Activated CD8-positive, alpha-beta memory T cell treated with anti-CD3 and anti-CD28 coated beads for 4 hours (primary cell): ENCODE measurements around the gene SLCO6A1.
"Not testable (repeated sequence)": the region's sequence is repeated elsewhere in the genome, so short reads cannot be mapped to it uniquely, and the experiment has no call there.

ENCODE experiments used
- DNase-seq, 2 donors: peaks; one replicate each; pipeline ENCODE4 v3.0.0-alpha.2; 2020; ENCODE audit warnings: low read depth in 2 of 2

The SLCO6A1 gene, protein sequence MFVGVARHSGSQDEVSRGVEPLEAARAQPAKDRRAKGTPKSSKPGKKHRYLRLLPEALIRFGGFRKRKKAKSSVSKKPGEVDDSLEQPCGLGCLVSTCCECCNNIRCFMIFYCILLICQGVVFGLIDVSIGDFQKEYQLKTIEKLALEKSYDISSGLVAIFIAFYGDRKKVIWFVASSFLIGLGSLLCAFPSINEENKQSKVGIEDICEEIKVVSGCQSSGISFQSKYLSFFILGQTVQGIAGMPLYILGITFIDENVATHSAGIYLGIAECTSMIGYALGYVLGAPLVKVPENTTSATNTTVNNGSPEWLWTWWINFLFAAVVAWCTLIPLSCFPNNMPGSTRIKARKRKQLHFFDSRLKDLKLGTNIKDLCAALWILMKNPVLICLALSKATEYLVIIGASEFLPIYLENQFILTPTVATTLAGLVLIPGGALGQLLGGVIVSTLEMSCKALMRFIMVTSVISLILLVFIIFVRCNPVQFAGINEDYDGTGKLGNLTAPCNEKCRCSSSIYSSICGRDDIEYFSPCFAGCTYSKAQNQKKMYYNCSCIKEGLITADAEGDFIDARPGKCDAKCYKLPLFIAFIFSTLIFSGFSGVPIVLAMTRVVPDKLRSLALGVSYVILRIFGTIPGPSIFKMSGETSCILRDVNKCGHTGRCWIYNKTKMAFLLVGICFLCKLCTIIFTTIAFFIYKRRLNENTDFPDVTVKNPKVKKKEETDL

DNA sequence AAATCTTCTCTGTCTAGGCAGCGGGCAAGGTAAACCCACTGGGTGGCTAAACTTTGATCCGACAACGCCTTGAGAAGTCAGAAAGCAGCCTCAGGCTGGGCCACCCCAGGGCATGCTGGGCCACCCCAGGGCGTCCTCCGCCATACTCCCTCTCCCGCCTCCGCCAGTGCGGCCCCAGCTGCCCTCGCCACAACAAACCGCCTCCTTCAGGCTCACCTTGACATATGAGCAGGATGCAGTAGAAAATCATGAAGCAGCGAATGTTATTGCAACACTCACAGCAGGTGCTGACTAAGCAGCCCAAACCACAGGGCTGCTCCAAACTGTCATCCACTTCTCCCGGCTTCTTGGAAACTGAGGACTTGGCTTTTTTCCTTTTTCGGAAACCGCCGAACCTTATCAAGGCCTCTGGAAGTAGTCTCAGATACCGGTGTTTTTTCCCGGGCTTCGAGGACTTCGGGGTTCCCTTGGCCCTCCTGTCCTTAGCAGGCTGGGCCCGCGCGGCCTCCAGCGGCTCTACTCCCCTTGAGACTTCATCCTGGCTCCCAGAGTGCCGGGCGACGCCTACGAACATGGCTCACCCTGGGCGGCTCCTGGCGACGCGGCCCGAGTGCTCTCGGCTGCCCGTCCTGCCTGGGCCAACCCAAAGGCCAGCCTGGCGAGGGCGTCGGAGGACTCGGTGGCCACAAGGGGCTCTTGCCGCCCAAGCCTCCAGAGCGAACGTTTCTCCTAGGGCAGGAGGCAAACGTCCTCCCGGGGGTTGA is at the start of gene SLCO6A1:
TSS of gene SLCO6A1 (minus strand) at position 731 of the 764 bp plus-strand sequence. CDS start at position 574, 157 bp downstream.
- DNase-seq, result no peak

GRCh38 chr5:102547141-102548035 is 48.6 kb upstream of the SLCO6A1 start:
- no peak for DNase-seq

GRCh38 chr5:102545175-102545574 is 46.4 kb upstream of the SLCO6A1 start:
- no peak for DNase-seq

GRCh38 chr5:102542057-102542456 is 43.3 kb upstream of the SLCO6A1 start:
- DNase-seq, result no peak

- no peak for DNase-seq
Measured at GRCh38 chr5:102539996-102540728, 41.4 kb upstream of the SLCO6A1 start.

DNA sequence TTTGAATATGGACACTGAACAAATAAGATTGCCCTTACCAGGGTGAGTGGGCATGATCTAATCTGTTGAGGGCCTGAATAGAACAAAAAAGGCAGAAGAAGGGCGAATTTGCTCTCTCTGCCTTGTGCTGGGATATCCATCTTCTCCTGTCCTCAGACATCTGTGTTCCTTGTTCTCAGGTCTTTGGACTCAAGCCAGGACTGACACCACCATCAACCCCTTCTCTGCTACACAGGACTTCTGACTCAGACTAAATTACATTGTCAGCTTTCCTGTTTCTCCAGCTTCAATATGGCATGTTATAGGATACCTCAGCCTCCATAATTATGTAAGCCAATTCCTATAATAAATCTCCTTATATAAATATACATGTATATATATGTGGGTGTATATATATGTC is 40.8 kb upstream of the SLCO6A1 start:
- DNase-seq, result no peak

- no peak for DNase-seq
Measured at GRCh38 chr5:102537011-102537410, 38.2 kb upstream of the SLCO6A1 start.

DNA sequence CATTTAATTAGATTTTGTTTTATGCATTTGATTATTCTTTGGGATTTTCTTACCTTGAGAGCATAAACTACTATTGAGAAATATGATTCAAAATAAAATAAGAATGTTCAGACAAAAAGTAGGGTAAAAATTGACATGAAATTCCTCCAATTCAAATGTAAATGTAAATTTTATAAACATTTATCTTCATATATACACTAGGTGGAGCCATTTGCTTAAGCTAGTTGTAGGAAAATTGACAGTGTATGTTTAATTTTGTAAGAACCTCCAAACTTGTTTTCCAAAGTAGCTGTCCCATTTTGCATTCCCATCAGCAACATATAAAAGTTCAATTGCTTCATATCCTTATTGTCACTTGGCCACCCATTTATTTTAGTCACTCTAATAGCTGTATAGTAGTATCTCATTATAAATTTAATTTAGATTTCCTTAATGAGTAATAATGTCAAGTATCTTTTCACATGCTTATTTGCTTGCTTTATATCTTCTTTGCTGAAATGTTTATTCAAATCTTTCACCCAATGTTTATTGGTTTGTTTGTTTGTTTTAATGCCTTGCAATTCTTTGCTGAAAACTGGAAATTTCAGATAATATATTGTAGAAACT is 37.6 kb upstream of the SLCO6A1 start:
- no peak for DNase-seq

DNA sequence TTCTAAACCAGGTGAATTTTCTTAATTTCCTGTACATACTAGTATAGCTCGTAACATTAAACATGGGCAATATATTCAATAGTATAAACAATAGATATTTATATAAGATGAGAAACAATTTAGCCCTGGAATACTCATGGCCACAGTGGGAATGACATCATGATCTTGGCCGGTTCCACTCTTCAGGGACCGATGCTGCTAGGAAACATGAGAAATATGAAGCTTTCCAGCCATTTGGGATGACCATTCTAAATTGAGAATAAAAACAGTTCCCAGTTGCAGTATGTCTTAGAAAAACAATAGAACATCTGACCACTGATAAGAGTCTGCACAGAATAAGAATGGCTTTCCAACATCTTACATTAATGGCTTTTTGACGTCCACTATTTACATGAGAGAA is 33.3 kb upstream of the SLCO6A1 start:
- no peak for DNase-seq

DNA sequence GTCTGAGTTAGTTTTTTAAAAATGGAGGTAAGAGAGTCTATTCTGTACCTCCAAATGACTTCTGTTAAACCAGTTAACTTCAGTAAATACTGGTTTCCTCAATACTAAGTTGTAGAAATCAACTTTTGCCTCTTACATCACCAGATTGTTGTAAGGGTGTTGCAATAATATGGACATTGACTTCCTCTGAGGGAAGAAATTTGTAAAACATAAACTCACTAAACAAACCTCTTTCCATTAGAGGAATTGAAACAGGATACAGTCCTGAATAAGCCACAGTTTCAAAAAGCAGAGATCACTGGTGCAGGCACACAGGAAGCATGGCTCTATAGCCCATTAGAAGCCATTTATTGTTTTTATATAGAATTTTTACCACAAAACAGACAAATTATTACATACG is 32.7 kb upstream of the SLCO6A1 start:
- no peak for DNase-seq

GRCh38 chr5:102529447-102529846 is 30.6 kb upstream of the SLCO6A1 start:
- DNase-seq, result no peak

GRCh38 chr5:102529031-102529430 is 30.2 kb upstream of the SLCO6A1 start:
- DNase-seq, result no peak

GRCh38 chr5:102528600-102528999 is 29.8 kb upstream of the SLCO6A1 start:
- no peak for DNase-seq

DNA sequence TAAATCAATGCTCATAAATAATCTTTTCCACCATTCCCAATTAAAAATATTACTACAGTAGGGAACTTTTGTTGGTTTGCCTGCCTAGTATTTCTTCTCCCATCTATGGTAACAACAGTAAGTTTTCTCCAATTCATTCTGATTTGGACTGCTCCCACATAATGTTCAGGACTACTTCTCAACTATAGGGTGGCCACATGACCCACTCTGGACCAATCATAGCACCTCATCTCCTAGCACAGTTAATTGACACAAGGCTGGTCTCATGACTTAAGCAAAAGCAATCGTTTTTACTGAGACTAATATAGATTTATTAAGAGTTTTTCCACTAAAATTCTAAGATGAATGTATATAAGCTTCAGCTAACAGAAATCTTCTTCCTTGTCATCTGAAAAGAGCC is 28.7 kb upstream of the SLCO6A1 start:
- DNase-seq, result no peak

- DNase-seq, result no peak
Measured at GRCh38 chr5:102523541-102524175, 24.9 kb upstream of the SLCO6A1 start.

DNA sequence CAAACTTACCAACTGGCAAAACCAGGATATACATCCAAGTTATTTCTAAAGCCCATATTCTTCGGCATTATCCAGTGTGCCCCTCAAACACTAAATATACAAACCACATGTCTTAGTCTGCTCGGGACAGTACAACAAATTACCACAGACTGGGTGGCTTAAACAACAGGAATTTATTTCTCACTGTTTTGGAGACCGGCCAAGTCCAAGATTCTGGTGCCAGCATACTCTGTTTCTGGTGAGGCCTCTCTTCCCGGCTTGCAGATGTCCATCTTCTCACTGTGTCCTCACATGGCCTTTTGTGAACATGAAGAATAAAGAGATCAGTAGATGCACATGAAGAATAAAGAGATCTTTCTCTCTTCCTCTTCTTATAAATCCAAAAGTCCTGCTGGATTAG is 12.9 kb upstream of the SLCO6A1 start:
- DNase-seq, result no peak

- DNase-seq, result not testable (repeated sequence)
Measured at GRCh38 chr5:102491261-102491914, 7.4 kb downstream of the SLCO6A1 start.

- no peak for DNase-seq
Measured at GRCh38 chr5:102483736-102484135, 15.1 kb downstream of the SLCO6A1 start.

DNA sequence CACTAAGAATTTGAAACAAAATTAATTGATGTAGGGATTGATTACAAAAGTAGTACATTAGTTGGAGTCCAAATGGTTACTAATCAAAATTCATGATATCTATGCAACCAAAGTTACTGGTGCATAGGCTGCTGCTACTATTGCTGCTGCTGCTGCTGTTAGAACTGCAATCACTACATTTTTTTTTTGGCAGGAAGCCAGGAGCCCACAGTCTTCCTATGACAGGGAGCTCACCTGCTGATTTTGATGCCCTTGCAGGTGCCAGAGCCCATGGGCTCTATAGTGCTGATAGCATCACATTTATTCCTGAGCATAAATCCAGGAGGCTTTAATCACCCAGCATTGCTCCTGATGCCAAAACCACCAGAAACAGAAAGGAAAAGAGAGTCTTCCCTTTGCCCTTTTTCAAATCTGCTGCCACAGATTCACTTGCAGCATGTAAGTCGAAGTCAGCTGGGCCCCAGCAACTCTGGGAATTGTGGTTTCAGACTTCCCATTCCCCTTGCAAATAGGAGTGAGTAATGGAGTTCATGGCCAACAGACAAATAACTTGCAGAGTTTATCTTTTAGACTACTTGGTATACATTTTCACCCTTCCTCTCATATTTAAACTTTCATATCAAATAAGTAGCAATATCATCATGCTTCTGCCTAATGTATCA is 17.6 kb downstream of the SLCO6A1 start:
- DNase-seq, result no peak
